Testis (tissue), 2 donors: ENCODE results near the gene PYGB.

ENCODE experiments used
- POLR2A ChIP-seq: fragments of 450-650 bp; IDR thresholded peaks from one replicate; pipeline ENCODE4 v1.6.1; 2017; ENCODE audit warnings: antibody characterized with exemption, mild to moderate bottlenecking, moderate library complexity
- TF ChIP-seq, protein P1 (sequence below), 3 experiments: fragments of 450-650 bp in 2 of 3; fragments of 200-600 bp in 1 of 3; sonication (generic) in 1 of 3; IDR thresholded peaks; one replicate each; pipeline ENCODE4 v1.5.1; 2016 to 2019; ENCODE audit warnings: antibody characterized with exemption in 3 of 3, mild to moderate bottlenecking in 2 of 3, moderate library complexity in 1 of 3

DNA sequence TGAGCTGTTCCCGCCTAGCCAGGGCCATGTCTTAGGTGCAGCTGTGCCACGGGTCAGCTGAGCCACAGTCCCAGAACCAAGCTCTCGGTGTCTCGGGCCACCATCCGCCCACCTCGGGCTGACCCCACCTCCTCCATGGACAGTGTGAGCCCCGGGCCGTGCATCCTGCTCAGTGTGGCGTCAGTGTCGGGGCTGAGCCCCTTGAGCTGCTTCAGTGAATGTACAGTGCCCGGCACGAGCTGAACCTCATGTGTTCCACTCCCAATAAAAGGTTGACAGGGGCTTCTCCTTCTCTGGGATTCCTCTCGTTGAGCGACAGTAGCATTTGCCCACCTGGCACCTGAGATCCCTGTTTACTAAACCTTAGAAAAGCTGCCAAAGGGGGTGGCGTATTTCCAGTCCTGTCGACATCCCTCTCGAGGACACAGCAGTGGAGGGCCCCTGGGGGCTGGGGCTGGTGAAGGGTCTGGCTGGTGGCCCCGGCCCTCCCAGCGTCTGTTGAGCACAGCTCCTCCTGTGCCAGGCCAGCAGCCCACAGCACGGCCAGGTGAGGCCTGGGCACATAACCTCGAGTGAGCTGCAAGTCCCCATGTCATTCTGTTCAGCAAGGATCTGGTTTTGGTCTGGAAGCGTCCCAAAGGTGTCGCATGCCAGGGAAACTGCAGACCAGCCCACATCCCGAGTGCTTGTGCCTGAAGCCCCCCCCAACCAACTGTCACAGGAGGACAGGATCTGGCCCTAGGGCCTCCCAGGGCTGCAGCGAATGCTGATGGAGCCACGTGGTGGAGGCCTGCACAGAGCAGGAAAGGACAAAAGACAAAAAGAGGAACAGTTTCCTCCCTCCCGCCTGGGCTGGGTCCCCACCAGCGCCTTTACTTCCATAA lies 21.2 kb upstream of the PYGB start:
- TF ChIP-seq POLR2A: no peak
- TF ChIP-seq, protein P1, sequence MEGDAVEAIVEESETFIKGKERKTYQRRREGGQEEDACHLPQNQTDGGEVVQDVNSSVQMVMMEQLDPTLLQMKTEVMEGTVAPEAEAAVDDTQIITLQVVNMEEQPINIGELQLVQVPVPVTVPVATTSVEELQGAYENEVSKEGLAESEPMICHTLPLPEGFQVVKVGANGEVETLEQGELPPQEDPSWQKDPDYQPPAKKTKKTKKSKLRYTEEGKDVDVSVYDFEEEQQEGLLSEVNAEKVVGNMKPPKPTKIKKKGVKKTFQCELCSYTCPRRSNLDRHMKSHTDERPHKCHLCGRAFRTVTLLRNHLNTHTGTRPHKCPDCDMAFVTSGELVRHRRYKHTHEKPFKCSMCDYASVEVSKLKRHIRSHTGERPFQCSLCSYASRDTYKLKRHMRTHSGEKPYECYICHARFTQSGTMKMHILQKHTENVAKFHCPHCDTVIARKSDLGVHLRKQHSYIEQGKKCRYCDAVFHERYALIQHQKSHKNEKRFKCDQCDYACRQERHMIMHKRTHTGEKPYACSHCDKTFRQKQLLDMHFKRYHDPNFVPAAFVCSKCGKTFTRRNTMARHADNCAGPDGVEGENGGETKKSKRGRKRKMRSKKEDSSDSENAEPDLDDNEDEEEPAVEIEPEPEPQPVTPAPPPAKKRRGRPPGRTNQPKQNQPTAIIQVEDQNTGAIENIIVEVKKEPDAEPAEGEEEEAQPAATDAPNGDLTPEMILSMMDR (IDR thresholded peaks at IDR 0.05): no peak
